ENCODE measurements around the gene ZNF354C. TPM values are rescaled to one million over a fixed set of nuclear protein-coding genes. Genes with fewer than 3 reads are reported as not detected.

Gene ZNF354C
- total RNA-seq, 3 donors from 2014 or later: 7.4 to 11.6 (median 8.2) TPM

DNA sequence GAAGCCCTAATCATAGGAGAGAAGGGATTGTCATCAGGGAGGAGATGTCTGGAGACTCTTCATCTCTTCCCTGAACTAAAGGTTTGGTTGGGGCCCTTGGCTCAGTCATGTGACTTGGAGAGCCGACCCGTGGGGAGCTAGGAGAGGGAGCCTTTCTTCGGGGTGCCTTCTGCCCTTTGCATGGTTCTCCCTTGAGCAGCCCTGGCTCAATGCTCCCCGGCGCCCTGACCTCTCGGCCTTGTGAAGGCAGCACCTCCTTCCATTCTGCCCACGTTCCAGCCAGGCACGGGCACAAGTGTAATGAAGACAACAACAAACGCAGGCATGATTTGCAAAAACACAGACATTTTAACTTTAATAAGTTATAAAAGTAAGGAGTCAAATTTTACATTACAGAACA lies 50.4 kb downstream of the ZNF354C start:
- Histone ChIP-seq H3K4me1 (no peaks in the 10 kb centered on the region), H3K27ac (no peak overlapping the region), H3K36me3 (no peaks in the 10 kb centered on the region), H3K9me3 (peaks cover 66 to 83% of the 10 kb centered on the region in 2 donors), H3K27me3 (no peaks in the 10 kb centered on the region), H3K4me3 (no peak overlapping the region)
- TF ChIP-seq POLR2AphosphoS5 (IDR thresholded peaks at IDR 0.05) (no peak), POLR2A (IDR thresholded peaks at IDR 0.05) (no peak)
- TF ChIP-seq, protein P1, sequence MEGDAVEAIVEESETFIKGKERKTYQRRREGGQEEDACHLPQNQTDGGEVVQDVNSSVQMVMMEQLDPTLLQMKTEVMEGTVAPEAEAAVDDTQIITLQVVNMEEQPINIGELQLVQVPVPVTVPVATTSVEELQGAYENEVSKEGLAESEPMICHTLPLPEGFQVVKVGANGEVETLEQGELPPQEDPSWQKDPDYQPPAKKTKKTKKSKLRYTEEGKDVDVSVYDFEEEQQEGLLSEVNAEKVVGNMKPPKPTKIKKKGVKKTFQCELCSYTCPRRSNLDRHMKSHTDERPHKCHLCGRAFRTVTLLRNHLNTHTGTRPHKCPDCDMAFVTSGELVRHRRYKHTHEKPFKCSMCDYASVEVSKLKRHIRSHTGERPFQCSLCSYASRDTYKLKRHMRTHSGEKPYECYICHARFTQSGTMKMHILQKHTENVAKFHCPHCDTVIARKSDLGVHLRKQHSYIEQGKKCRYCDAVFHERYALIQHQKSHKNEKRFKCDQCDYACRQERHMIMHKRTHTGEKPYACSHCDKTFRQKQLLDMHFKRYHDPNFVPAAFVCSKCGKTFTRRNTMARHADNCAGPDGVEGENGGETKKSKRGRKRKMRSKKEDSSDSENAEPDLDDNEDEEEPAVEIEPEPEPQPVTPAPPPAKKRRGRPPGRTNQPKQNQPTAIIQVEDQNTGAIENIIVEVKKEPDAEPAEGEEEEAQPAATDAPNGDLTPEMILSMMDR (IDR thresholded peaks at IDR 0.05): no peak
- no peak for DNase-seq (ENCODE audit: low spot score in 2 of 2)
- intact Hi-C loops (cut with DNase I; ENCODE audit: low total_unique reads): no loop called here

DNA sequence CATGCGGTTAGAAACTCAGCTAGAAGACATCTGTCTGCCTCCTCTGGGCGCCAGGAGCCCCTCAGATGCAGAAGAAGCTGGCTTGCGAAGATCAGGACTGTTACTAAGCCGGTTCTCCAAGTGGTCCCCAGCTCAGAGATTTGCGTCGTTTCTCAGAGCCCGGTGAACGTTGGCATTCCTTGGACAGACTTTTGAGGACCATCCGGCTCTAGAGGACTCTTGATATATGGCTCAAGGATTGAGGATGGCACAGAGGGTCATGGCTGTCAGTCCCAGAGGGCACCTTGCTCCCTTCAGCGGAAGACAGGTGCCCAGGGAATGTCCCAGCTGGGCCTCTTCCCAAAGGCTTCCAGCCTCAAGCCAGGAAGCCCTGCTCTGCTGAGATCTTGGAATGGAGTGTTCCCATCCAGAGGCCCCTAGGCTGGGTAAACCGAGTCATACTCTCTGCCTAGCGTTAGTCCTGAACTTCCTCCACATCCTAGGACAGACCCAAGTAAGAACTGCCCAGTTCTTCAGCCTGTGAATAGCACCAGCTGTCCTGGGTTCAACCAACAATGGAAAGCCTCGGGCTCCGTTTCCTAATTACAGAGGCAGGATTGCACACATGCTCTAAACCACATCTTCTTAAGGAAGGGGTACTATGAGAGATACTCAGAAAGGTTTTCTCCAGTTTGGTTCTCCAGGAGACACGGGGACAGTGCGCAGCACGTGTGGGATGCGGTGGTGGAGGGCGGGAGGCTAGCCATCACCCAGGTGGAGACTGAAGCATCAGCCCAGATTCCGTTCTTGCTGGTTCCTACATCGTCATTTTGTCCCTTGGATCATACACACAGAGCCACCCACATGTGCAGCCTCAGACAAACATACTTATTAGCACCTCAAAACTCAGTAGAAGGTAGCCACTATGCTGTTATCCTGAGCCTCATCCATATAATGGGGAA lies 51.4 kb downstream of the ZNF354C start:
- no peak overlapping the region for H3K4me3 ChIP-seq
- no peak for DNase-seq (ENCODE audit: low spot score in 2 of 2)
- no peaks in the 10 kb centered on the region for H3K4me1 ChIP-seq
- no peaks in the 10 kb centered on the region for H3K27me3 ChIP-seq
- intact Hi-C loops (cut with DNase I; ENCODE audit: low total_unique reads): no loop called here
- H3K27ac ChIP-seq: no peak overlapping the region
- no peak for TF ChIP-seq POLR2AphosphoS5 (IDR thresholded peaks at IDR 0.05)
- TF ChIP-seq, protein P1 (IDR thresholded peaks at IDR 0.05): no peak
- TF ChIP-seq POLR2A (IDR thresholded peaks at IDR 0.05): no peak
- no peaks in the 10 kb centered on the region for H3K36me3 ChIP-seq
- peaks cover 75 to 92% of the 10 kb centered on the region in 2 donors for H3K9me3 ChIP-seq

DNA sequence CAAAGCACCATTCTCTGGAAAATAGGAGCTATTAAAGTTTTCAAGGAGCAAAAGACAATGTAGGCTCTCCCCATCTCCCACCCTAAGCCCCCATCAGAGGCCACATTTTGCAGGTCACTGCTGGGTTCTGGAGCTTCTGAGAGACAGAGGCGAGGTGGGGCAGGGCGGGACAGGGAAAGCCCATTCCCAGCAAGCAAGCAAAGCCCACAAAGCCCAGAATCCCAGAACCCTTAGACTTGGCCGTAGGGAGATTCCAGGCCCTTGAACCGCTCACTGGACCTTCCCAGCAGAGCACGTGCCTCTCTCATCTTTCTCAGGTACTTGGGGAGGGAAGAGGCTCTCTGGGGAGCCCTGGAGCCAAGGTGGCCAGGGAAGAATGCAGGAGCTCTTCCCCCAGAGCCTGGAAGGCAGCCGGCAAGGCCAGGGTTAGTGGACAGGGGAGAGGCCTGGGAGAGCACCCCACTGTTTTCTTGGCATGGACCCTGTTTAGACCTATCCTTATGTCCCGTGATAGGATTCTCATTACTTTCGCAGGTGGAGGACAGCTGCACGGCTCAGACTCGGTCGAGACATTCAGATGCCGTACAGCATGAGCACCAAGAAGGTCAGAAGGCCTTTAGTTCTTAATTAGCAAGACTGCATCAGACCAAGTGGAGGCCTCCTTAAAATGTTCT lies 52.4 kb downstream of the ZNF354C start:
- no peak overlapping the region for H3K4me3 ChIP-seq
- peaks cover 81 to 84% of the 10 kb centered on the region in 2 donors for H3K9me3 ChIP-seq
- H3K27me3 ChIP-seq: no peaks in the 10 kb centered on the region
- TF ChIP-seq POLR2AphosphoS5 (IDR thresholded peaks at IDR 0.05): no peak
- H3K36me3 ChIP-seq: no peaks in the 10 kb centered on the region
- DNase-seq (ENCODE audit: low spot score in 2 of 2): no peak
- no peak overlapping the region for H3K27ac ChIP-seq
- intact Hi-C loops (cut with DNase I; ENCODE audit: low total_unique reads): no loop called here
- no peaks in the 10 kb centered on the region for H3K4me1 ChIP-seq

DNA sequence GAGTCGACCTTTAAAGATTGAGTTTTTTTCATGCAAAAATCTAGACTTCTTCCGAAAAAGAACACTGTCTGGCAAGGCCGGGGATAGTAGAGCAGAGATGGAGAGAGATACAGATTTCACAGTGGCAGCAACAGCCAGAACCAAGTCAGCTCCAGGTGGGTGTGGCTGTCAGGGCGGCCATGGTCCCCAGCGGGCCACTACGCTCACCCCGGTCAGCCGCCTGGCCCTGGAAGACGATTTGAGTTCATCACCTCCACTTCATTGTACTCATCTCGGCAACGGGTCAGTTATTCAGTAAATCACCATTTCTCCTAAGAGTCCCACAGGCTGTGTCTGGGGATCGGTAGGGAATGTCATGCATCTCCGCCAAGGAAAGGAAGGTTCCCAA lies 53.0 kb downstream of the ZNF354C start:
- peak; percentile 4 to 20 for DNase-seq (ENCODE audit: low spot score in 2 of 2)
- intact Hi-C loops (cut with DNase I; ENCODE audit: low total_unique reads): no loop called here

DNA sequence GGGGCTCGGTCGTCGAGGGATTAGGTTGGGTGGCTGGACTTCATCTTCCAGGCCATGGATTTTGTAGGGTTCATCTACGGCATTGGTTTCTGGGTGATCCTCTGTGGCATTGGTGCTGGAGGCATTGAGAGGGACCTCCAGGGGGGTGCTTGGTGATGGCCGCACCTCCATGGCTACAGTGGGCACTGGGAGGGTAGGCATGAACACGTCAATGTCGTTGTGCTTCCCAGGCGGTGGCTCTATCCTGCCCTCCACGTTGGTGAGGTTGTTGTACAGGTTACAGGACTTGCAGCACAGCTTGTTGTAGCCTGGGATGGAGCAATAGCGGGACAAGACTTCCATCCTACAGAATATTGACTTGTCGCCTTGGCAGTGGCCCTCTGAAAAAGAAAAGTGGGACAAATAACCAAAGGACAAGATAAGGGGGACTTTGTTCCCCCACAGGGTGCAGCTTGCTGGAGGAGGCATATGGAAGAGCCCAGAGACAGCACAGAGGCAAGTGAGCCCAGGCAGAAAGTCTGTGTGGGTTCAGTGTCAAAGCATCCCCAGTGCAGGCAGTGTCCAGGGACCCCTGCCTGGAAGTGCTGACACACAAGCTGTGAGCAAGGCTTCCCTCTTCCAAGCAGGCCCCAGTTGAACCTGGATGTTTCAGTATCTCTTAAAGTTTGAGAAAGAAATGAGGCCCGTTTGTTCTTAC lies 53.9 kb downstream of the ZNF354C start:
- TF ChIP-seq, protein P1 (IDR thresholded peaks at IDR 0.05): no peak
- Histone ChIP-seq H3K9me3 (peaks cover 69 to 72% of the 10 kb centered on the region in 2 donors), H3K4me1 (no peaks in the 10 kb centered on the region), H3K36me3 (no peaks in the 10 kb centered on the region), H3K4me3 (no peak overlapping the region), H3K27ac (no peak overlapping the region), H3K27me3 (no peaks in the 10 kb centered on the region)
- peak; percentile 6 to 17 for DNase-seq (ENCODE audit: low spot score in 2 of 2)
- intact Hi-C loops (cut with DNase I; ENCODE audit: low total_unique reads): no loop called here

More for the DNA sequence above, 53.0 kb downstream of the ZNF354C start:
- Histone ChIP-seq H3K4me1 (no peaks in the 10 kb centered on the region), H3K36me3 (no peaks in the 10 kb centered on the region), H3K27ac (no peak overlapping the region), H3K27me3 (no peaks in the 10 kb centered on the region), H3K4me3 (no peak overlapping the region), H3K9me3 (peaks cover 78 to 79% of the 10 kb centered on the region in 2 donors)
- TF ChIP-seq, protein P1 (IDR thresholded peaks at IDR 0.05): no peak
- no peak for TF ChIP-seq POLR2A (IDR thresholded peaks at IDR 0.05)
- no peak for TF ChIP-seq POLR2AphosphoS5 (IDR thresholded peaks at IDR 0.05)

Data from breast epithelium (tissue), 4 donors.